ENCODE results near the gene LRRC73. TPM values are rescaled to one million over a fixed set of nuclear protein-coding genes. Genes with fewer than 3 reads are reported as not detected.
"Not testable (repeated sequence)": the region's sequence is repeated elsewhere in the genome, so short reads cannot be mapped to it uniquely, and the experiment has no call there.

Gene LRRC73
- total and polyA plus RNA-seq, 2 donors = 0.24 TPM; not detected in 1

DNA sequence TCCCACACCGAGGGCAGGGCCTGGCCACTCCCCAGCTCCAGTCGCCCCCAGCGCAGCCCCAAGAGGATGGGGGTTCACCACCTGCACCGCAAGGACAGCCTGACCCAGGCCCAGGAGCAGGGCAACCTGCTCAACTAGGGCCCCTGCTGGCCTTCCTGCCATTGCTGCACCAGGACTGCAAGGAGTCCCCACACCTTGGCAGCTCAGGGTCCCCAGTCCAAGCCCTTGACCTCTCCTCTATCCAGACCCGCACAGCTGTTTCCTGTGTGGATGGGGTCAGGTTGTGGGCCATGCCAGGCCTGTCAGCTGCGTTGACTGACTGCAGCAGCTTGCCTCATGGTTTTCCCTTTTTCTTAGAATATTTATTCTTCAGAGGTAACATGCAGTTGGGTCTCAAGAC lies 4.4 kb downstream of the LRRC73 start:
- peaks cover 5% of the 10 kb centered on the region for H3K36me3 ChIP-seq (ENCODE audit: insufficient read depth)

DNA sequence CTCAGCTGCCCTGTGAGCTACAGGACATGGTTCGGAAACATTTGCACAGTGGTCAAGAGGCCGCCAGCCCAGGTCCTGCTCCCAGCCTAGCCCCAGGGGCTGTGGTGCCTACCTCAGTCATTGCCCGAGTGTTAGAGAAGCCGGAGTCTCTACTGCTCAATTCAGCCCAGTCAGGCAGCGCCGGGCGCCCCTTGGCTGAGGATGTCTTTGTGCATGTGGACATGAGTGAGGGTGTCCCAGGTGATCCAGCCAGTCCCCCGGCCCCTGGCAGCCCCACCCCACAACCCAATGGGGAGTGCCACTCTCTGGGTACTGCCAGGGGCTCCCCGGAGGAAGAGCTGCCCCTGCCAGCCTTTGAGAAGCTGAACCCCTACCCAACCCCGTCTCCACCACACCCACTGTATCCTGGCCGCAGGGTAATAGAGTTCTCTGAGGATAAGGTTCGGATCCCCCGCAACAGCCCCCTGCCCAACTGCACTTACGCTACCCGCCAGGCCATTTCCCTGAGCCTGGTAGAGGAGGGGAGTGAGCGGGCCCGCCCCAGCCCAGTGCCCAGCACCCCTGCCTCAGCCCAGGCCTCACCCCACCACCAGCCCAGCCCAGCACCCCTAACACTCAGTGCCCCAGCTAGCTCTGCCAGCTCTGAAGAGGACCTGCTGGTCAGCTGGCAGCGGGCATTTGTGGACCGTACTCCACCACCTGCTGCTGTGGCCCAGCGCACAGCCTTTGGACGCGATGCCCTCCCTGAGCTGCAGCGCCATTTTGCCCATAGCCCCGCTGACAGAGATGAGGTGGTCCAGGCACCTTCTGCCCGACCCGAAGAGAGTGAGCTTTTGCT lies 5.2 kb downstream of the LRRC73 start:
- peaks cover 5% of the 10 kb centered on the region for H3K36me3 ChIP-seq (ENCODE audit: insufficient read depth)
- WGBS = 92% methylated on average over 26 of the region's 26 CpGs
- no peak for DNase-seq (ENCODE audit: extremely low spot score)

More for the DNA sequence above, 4.4 kb downstream of the LRRC73 start:
- no peak overlapping the region for H3K4me3 ChIP-seq (ENCODE audit: low read depth, low read length)
- peaks cover 2% of the 10 kb centered on the region for H3K4me1 ChIP-seq (ENCODE audit: insufficient read depth)
- H3K27ac ChIP-seq (ENCODE audit: low read depth) = no peak overlapping the region
- DNase-seq (ENCODE audit: extremely low spot score) = no peak
- 76% methylated on average over 6 of the region's 6 CpGs for WGBS

DNA sequence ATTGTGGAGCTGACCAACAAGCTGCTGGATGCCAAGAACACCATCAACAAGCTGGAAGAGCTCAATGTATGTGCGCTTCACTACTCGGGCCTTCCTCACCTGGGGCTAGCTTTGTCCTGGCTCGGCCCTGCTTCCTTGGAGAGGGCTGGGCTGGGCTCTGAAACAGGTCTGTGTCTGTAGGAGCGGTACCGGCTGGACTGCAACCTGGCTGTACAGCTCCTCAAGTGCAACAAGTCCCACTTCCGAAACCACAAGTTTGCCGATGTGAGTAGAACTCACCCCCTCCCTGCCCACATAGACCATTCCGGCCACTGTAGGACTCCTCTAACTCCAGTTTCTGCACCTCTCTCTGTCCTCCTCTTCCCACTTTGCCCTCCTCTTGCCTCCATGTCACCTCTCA lies 6.7 kb downstream of the LRRC73 start:
- Histone ChIP-seq H3K4me3 (ENCODE audit: low read depth, low read length) (no peak overlapping the region), H3K36me3 (ENCODE audit: insufficient read depth) (peaks cover 5% of the 10 kb centered on the region), H3K4me1 (ENCODE audit: insufficient read depth) (no peaks in the 10 kb centered on the region), H3K27ac (ENCODE audit: low read depth) (no peak overlapping the region)
- no peak for DNase-seq (ENCODE audit: extremely low spot score)
- WGBS = 91% methylated on average over 8 of the region's 8 CpGs

More for the DNA sequence above, 5.2 kb downstream of the LRRC73 start:
- H3K4me3 ChIP-seq (ENCODE audit: low read depth, low read length) = no peak overlapping the region
- peaks cover 2% of the 10 kb centered on the region for H3K4me1 ChIP-seq (ENCODE audit: insufficient read depth)
- H3K27ac ChIP-seq (ENCODE audit: low read depth) = no peak overlapping the region

DNA sequence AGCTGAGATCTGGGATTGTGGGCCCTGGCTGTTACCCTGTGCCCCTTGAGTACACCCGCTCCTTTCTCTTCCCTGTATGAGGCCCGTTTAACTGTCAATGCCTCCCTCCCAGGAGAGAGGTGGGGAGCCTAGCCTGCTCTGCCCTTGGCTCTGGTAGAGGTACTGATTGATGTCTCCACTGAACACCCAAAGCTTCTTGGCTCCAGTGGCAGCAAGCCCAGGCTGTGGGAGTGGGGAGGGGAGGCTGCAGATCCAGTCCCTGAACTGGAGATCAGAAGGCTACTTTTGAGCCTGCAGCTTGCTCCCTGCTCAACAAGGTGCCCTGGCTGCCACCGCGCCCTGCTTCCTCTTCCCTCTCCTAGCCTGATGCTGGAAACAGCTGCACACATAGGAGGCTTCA lies 7.5 kb downstream of the LRRC73 start:
- H3K4me1 ChIP-seq (ENCODE audit: insufficient read depth) = no peaks in the 10 kb centered on the region
- no peak overlapping the region for H3K4me3 ChIP-seq (ENCODE audit: low read depth, low read length)
- H3K27ac ChIP-seq (ENCODE audit: low read depth) = no peak overlapping the region
- 84% methylated on average over 4 of the region's 4 CpGs for WGBS
- peaks cover 5% of the 10 kb centered on the region for H3K36me3 ChIP-seq (ENCODE audit: insufficient read depth)
- no peak for DNase-seq (ENCODE audit: extremely low spot score)

DNA sequence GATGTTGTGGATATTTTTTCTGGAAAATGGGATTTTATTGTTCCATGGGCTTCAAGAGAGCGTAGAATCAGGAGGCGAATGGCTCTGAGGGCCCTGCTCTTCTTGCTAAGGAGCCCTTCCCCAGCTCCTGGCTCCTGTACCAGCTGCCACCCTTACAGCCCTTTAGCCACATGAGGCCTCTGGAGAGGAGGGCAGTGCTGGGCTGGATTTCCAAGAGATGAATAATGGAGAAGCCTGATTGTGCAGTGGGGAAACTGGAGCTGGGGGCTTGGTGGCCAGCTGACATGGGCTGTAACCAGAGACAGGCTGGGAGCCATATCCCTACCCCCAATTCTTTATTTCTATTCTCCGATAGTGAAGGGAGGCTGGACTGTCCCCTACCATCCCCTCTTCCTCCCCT lies 9.2 kb downstream of the LRRC73 start:
- WGBS = 96% methylated on average over 3 of the region's 3 CpGs

DNA sequence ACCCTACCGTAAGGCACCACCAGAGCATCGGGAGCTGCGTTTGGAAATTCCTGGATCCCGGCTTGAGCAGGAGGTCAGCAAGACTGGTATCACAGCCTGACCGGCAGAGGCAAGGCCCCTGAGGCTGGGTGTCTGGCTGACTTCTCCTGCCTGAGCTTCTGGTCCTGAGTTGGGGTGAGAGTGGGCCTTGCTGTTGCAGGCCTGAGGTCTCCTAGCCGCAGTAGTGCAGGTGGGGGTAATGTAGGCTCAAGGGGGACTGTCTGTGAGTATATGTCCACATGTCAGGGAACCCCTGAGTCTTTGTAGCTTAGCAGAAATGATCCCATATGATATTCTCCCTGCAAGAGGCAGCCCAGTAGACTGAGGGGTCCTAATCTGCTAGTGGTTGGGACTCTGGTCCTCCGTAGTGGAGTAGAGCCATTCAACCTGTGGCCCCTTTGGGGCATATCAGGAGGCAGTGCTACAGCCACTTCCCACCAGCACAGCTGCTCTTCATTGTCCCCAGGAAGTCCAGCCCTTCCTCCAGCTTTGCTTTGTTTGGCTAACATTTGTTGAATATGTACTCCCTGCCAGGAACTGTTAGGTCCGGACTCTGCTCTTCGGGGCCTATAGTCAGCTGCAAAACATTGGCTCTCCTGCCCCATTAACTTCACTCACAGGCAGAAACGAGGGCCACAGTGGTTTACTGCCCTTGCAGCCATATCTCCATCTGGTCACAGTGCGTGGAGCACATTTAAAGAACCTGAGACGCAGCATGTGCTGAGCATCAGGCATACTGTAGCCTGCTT lies 10.9 kb downstream of the LRRC73 start:
- H3K27ac ChIP-seq (ENCODE audit: low read depth) = no peak overlapping the region
- WGBS = 86% methylated on average over 12 of the region's 12 CpGs
- H3K36me3 ChIP-seq (ENCODE audit: insufficient read depth) = peaks cover 5% of the 10 kb centered on the region
- no peak overlapping the region for H3K4me3 ChIP-seq (ENCODE audit: low read depth, low read length)
- no peak for DNase-seq (ENCODE audit: extremely low spot score)
- no peaks in the 10 kb centered on the region for H3K4me1 ChIP-seq (ENCODE audit: insufficient read depth)

More for the DNA sequence above, 9.2 kb downstream of the LRRC73 start:
- no peak for DNase-seq (ENCODE audit: extremely low spot score)
- H3K4me3 ChIP-seq (ENCODE audit: low read depth, low read length) = no peak overlapping the region
- H3K36me3 ChIP-seq (ENCODE audit: insufficient read depth) = peaks cover 5% of the 10 kb centered on the region
- no peaks in the 10 kb centered on the region for H3K4me1 ChIP-seq (ENCODE audit: insufficient read depth)
- no peak overlapping the region for H3K27ac ChIP-seq (ENCODE audit: low read depth)

DNA sequence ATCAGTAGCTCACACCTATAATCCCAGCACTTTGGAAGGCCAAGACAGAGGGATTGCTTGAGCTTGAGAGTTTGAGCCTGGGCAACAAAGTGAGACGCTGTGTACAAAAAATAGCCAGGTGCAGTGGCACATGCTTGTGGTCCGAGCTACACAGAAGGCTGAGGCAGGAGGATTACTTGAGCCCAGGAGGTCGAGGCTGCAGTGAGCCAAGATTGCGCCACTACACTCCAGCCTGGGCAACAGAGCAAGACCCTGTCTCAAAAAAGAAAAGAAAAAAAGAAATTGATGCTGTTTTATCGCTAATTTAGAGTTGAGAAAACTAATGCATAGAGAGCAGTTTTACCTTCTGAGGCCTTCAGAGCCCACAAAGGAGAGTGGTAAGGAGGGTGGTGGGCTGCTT lies 11.9 kb downstream of the LRRC73 start:
- not testable (repeated sequence) for H3K4me1 ChIP-seq (ENCODE audit: insufficient read depth); H3K36me3 ChIP-seq (ENCODE audit: insufficient read depth); H3K27ac ChIP-seq (ENCODE audit: low read depth); H3K4me3 ChIP-seq (ENCODE audit: low read depth, low read length); DNase-seq (ENCODE audit: extremely low spot score)
- 93% methylated on average over 5 of the region's 5 CpGs for WGBS

DNA sequence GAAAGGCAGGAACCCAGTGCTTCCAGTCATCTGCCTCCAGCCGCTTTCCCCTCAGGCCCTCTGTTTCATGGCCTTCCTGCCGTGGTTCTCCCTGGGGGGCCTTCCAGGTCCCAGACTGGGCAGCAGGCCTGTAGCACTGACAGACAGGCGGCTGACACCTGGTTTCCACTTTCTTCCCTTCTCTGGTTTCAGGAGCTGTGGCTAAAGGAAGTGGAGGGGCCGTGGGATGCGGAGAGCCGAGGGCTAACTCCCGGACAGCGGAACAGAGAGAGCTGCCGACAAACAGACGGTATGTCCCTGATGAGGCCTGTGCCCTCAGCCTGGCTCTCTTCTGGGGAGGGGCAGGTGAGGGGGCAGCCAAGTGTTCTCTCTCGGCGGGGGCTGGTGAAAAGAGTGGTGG lies 12.5 kb downstream of the LRRC73 start:
- H3K4me3 ChIP-seq (ENCODE audit: low read depth, low read length) = no peak overlapping the region
- H3K27ac ChIP-seq (ENCODE audit: low read depth) = no peak overlapping the region
- peaks cover 5% of the 10 kb centered on the region for H3K36me3 ChIP-seq (ENCODE audit: insufficient read depth)
- WGBS = 92% methylated on average over 12 of the region's 12 CpGs
- H3K4me1 ChIP-seq (ENCODE audit: insufficient read depth) = peaks cover 1% of the 10 kb centered on the region
- DNase-seq (ENCODE audit: extremely low spot score) = no peak

DNA sequence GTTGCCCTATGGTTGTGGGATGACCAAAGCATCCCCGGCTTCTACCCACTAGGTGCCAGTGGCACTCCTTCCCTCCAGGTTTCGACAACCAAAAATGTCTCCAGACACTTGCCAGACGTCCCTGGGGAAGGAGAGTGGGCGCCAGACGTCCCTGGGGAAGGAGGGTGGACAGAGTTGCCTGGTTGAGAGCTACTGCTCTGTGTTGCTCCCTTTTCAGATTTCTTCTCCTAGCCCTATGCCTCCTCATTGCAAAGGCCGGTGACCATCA lies 13.1 kb downstream of the LRRC73 start:
- Histone ChIP-seq H3K4me1 (ENCODE audit: insufficient read depth) (peaks cover 4% of the 10 kb centered on the region), H3K27ac (ENCODE audit: low read depth) (no peak overlapping the region), H3K36me3 (ENCODE audit: insufficient read depth) (peaks cover 5% of the 10 kb centered on the region), H3K4me3 (ENCODE audit: low read depth, low read length) (no peak overlapping the region)
- WGBS = 85% methylated on average over 6 of the region's 6 CpGs
- DNase-seq (ENCODE audit: extremely low spot score) = no peak

DNA sequence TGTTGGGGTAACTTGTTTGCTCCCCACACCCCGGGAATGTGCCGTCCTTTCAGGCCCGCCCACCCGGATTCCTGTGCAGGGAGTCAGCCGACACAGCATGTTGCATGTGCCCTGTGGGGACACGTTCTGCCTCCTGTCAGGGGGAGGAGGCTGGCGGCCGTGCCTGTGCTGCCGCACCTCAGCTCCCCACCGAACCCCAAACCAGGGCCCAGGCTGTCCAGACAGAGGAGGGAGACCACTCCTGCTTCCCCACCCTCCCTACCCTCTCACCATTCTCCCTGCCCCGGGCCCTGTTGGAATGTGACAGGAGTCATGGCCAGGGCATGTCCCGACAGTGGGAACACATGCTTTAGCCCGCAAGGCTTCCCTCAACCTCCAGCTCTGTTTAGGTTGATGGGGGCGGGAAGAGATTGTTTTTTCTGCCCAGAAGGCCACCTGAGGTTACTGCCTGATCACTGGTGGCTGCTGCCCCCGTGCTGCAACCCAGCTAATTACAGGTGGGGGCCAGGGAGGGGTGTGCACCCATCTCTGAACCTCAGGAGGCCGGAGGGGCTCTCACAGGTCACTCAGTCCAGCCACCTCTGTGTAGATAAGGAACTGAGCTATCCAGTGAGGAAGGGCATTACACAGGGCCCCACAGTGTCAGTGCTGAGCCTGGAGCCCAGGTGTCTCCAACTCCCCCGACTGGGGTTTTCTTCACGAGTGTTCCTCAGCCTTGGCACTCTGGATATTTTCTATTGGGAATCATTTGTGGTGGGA lies 13.6 kb downstream of the LRRC73 start:
- H3K4me3 ChIP-seq (ENCODE audit: low read depth, low read length) = no peak overlapping the region
- WGBS = 45% methylated on average over 18 of the region's 18 CpGs
- peaks cover 5% of the 10 kb centered on the region for H3K36me3 ChIP-seq (ENCODE audit: insufficient read depth)
- H3K27ac ChIP-seq (ENCODE audit: low read depth) = no peak overlapping the region
- DNase-seq (ENCODE audit: extremely low spot score) = peak; percentile 53
- H3K4me1 ChIP-seq (ENCODE audit: insufficient read depth) = peaks cover 4% of the 10 kb centered on the region

DNA sequence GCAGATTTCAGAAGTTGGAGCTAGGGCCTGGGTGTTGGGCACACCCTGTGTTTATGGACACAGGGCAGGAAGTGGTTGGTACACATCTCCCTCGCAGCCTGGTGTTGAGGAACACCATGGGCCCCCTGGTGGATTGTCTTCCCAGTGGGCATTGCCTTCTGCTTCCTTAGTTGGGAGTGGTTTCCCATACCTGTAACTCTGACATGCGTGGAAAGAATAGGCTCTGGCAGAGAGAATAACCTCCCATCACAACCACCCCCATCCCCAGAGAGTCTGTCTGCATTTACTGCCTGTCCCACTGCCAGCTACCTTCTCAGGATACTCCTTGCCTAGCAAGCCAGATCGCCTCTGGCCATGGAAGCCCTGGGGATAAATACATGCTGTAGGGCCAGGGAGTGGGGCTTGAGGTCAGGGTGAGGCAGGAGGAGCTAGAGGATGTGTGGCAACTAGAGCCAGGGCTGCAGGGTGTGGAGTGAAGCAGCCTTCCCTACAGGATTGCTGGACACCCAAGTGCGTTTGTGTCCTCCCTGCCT lies 14.7 kb downstream of the LRRC73 start:
- H3K4me3 ChIP-seq (ENCODE audit: low read depth, low read length) = no peak overlapping the region
- peaks cover 4% of the 10 kb centered on the region for H3K4me1 ChIP-seq (ENCODE audit: insufficient read depth)
- H3K36me3 ChIP-seq (ENCODE audit: insufficient read depth) = no peaks in the 10 kb centered on the region
- H3K27ac ChIP-seq (ENCODE audit: low read depth) = no peak overlapping the region
- DNase-seq (ENCODE audit: extremely low spot score) = no peak
- 78% methylated on average over 4 of the region's 4 CpGs for WGBS

DNA sequence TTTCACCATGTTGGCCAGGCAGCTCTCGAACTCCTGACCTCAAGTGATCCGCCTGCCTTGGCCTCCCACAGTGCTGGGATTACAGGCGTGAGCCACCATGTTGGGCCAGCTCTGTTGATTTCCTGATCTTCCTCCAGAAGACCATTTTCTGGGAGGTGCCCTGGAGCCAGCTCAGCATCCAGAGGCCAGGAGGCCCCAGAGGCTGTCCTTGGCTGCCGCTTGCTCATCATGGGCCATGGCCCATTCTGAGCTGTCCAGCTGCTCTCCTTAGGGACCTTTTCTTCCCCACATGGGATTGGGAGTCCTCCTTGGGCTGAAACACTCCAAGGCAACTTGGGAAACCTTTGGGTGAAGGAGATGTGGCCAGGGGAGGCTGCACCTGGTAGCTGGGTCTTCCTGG lies 15.4 kb downstream of the LRRC73 start:
- no peak for DNase-seq (ENCODE audit: extremely low spot score)
- WGBS = 91% methylated on average over 4 of the region's 4 CpGs
- H3K4me1 ChIP-seq (ENCODE audit: insufficient read depth) = peaks cover 4% of the 10 kb centered on the region
- H3K27ac ChIP-seq (ENCODE audit: low read depth) = no peak overlapping the region
- H3K4me3 ChIP-seq (ENCODE audit: low read depth, low read length) = no peak overlapping the region
- H3K36me3 ChIP-seq (ENCODE audit: insufficient read depth) = no peaks in the 10 kb centered on the region

DNA sequence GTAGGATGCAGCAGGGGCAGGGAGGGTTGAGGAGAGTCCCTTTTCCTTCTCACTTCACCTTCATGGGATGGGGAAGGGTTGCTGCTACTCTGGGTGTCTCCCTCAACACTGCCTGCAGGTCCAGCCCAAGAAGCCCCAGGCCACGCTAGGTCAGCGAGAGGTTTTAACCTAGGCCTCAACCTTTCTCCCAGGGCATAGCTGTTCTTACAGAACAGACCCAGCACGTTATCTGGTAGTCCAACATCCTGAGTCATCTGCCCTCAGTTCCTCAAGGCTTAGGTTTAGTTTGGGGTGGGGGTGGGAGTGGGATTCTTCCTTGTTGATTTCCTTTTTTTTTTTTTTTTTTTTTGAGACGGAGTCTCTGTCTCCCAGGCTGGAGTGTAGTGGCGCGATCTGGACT lies 15.8 kb downstream of the LRRC73 start:
- 92% methylated on average over 6 of the region's 6 CpGs for WGBS
- Histone ChIP-seq H3K36me3 (ENCODE audit: insufficient read depth) (no peaks in the 10 kb centered on the region), H3K4me3 (ENCODE audit: low read depth, low read length) (no peak overlapping the region), H3K4me1 (ENCODE audit: insufficient read depth) (peaks cover 4% of the 10 kb centered on the region), H3K27ac (ENCODE audit: low read depth) (no peak overlapping the region)
- DNase-seq (ENCODE audit: extremely low spot score) = no peak

Data from urinary bladder (tissue), 4 donors.